Measurements from ENCODE around the gene ATP1B3.
A peak's percentile ranks its signal among the peaks of the same experiment; 100 is the strongest.
"Not testable (repeated sequence)": the region's sequence is repeated elsewhere in the genome, so short reads cannot be mapped to it uniquely, and the experiment has no call there.

Gene ATP1B3

DNA sequence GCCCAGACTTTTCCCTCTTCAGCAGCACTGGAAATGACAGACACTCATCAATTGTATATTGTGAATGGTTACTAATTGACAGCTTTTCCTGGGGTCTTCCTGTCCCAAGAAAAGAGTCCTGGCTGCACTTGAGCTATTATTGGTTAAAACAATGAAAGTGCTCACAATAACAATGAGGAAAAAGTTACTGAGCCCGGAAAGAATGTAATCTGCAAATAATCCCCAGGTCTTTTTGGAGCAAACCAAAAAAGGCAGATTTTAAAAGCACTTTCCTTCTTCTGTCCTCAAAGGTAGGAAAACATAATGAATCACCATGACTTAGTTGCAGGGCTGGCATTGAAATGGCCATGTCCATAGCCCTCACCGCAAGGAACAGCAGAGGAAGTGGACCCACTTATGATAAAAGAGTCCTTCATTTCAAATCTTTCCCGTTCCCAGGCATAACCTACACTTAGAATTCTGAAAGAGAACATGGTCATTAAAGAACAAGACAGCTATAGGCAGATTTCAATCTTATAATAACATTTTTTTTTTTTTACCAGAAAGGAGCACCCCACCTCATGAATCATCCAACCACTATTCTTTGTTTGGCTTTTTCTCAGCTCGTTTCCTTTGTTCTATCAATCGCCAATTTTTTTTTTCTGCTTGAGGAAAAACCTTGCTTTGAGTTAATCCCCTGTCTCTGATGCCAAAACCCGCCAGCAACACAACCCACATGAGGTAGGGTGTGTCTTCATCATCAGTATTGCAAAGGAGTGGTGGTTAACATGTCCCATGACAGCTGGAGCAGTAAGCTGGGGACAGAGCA, 35.5 kb upstream of the ATP1B3 start:
- POLR2A ChIA-PET = no interaction called here

GRCh38 chr3:141844108-141844507, 32.3 kb upstream of the ATP1B3 start:
- no peaks in the 10 kb centered on the region for H3K27me3 ChIP-seq (replicated peaks in 2 of 5; ENCODE audit: control insufficient read depth in 4 of 5, insufficient read depth in 5 of 5, low read length in 4 of 5)
- H3K36me3 ChIP-seq (ENCODE audit: control insufficient read depth in 4 of 4, insufficient read depth in 4 of 4, low read length in 3 of 4) = no peaks in the 10 kb centered on the region
- CTCF ChIA-PET = interaction anchor here (0.8 to 2.9 kb wide), 14 partner anchors 8 to 121 kb away, joined by 3 to 22 read pairs (median 5); partner anchors contain the start of genes GRK7 and RNF7
- no peak overlapping the region for H3K4me3 ChIP-seq (ENCODE audit: control insufficient read depth in 1 of 7, extremely low read depth in 1 of 7, insufficient read depth in 4 of 7, low read depth in 2 of 7, low read length in 6 of 7)
- POLR2A ChIA-PET = interaction anchor here (0.7 kb wide), 1 partner anchor 48 kb away, joined by 4 read pairs; no protein-coding TSS in a partner anchor
- no peaks in the 10 kb centered on the region for H3K9me3 ChIP-seq (ENCODE audit: control extremely low read depth in 1 of 5, control insufficient read depth in 4 of 5, insufficient read depth in 2 of 5, low read depth in 1 of 5, low read length in 4 of 5)
- peaks cover 2 to 8% (median 3%) of the 10 kb centered on the region in 4 experiments for H3K4me1 ChIP-seq (ENCODE audit: control extremely low read depth in 1 of 4, control insufficient read depth in 4 of 4, insufficient read depth in 4 of 4, low read length in 3 of 4)
- WGBS (ENCODE audit: insufficient coverage) = no CpG with 5 or more reads among the region's 1 CpG
- no peak overlapping the region for H3K27ac ChIP-seq (ENCODE audit: insufficient read depth in 1 of 2, low read depth in 1 of 2, low read length in 2 of 2, poor library complexity in 1 of 2, severe bottlenecking in 2 of 2)
- DNase-seq = no peak

More for the DNA sequence above, 35.5 kb upstream of the ATP1B3 start:
- no peak overlapping the region for H3K4me3 ChIP-seq (ENCODE audit: control insufficient read depth in 1 of 7, extremely low read depth in 1 of 7, insufficient read depth in 4 of 7, low read depth in 2 of 7, low read length in 6 of 7)
- no peak for DNase-seq
- H3K4me1 ChIP-seq (ENCODE audit: control extremely low read depth in 1 of 4, control insufficient read depth in 4 of 4, insufficient read depth in 4 of 4, low read length in 3 of 4) = peaks cover 0 to 6% (median 0%) of the 10 kb centered on the region in 4 experiments
- CTCF ChIA-PET = interaction anchor here (1.2 to 2.0 kb wide), 3 partner anchors 14 to 102 kb away, joined by 3 to 8 read pairs (median 5); partner anchors contain the start of gene RNF7
- no peak overlapping the region for H3K27ac ChIP-seq (ENCODE audit: insufficient read depth in 1 of 2, low read depth in 1 of 2, low read length in 2 of 2, poor library complexity in 1 of 2, severe bottlenecking in 2 of 2)
- H3K36me3 ChIP-seq (ENCODE audit: control insufficient read depth in 4 of 4, insufficient read depth in 4 of 4, low read length in 3 of 4) = no peaks in the 10 kb centered on the region
- WGBS (ENCODE audit: insufficient coverage) = 81% methylated on average over 4 of the region's 6 CpGs
- H3K9me3 ChIP-seq (ENCODE audit: control extremely low read depth in 1 of 5, control insufficient read depth in 4 of 5, insufficient read depth in 2 of 5, low read depth in 1 of 5, low read length in 4 of 5) = no peaks in the 10 kb centered on the region
- H3K27me3 ChIP-seq (replicated peaks in 2 of 5; ENCODE audit: control insufficient read depth in 4 of 5, insufficient read depth in 5 of 5, low read length in 4 of 5) = no peaks in the 10 kb centered on the region

- no peak overlapping the region for H3K27ac ChIP-seq (ENCODE audit: insufficient read depth in 1 of 2, low read depth in 1 of 2, low read length in 2 of 2, poor library complexity in 1 of 2, severe bottlenecking in 2 of 2)
- H3K4me3 ChIP-seq (ENCODE audit: control insufficient read depth in 1 of 7, extremely low read depth in 1 of 7, insufficient read depth in 4 of 7, low read depth in 2 of 7, low read length in 6 of 7) = no peak overlapping the region
- WGBS (ENCODE audit: insufficient coverage) = no CpG with 5 or more reads among the region's 2 CpGs
- DNase-seq = no peak
- ChIA-PET POLR2A (interaction anchor here (0.7 kb wide), 1 partner anchor 48 kb away, joined by 4 read pairs; no protein-coding TSS in a partner anchor), CTCF (interaction anchor here (0.5 to 2.9 kb wide), 21 partner anchors 9 to 270 kb away, joined by 3 to 22 read pairs (median 5); partner anchors contain the start of genes GRK7 and RNF7)
- H3K4me1 ChIP-seq (ENCODE audit: control extremely low read depth in 1 of 4, control insufficient read depth in 4 of 4, insufficient read depth in 4 of 4, low read length in 3 of 4) = peaks cover 2 to 16% (median 10%) of the 10 kb centered on the region in 4 experiments
- no peaks in the 10 kb centered on the region for H3K9me3 ChIP-seq (ENCODE audit: control extremely low read depth in 1 of 5, control insufficient read depth in 4 of 5, insufficient read depth in 2 of 5, low read depth in 1 of 5, low read length in 4 of 5)
- no peaks in the 10 kb centered on the region for H3K36me3 ChIP-seq (ENCODE audit: control insufficient read depth in 4 of 4, insufficient read depth in 4 of 4, low read length in 3 of 4)
- H3K27me3 ChIP-seq (replicated peaks in 2 of 5; ENCODE audit: control insufficient read depth in 4 of 5, insufficient read depth in 5 of 5, low read length in 4 of 5) = no peaks in the 10 kb centered on the region
These were observed 31.6 kb upstream of the ATP1B3 start for GRCh38 chr3:141844812-141845211.

GRCh38 chr3:141845407-141846049, 30.9 kb upstream of the ATP1B3 start:
- H3K27me3 ChIP-seq (replicated peaks in 2 of 5; ENCODE audit: control insufficient read depth in 4 of 5, insufficient read depth in 5 of 5, low read length in 4 of 5) = no peaks in the 10 kb centered on the region
- no peaks in the 10 kb centered on the region for H3K36me3 ChIP-seq (ENCODE audit: control insufficient read depth in 4 of 4, insufficient read depth in 4 of 4, low read length in 3 of 4)
- H3K27ac ChIP-seq (ENCODE audit: insufficient read depth in 1 of 2, low read depth in 1 of 2, low read length in 2 of 2, poor library complexity in 1 of 2, severe bottlenecking in 2 of 2) = no peak overlapping the region
- ChIA-PET POLR2A (no interaction called here), CTCF (interaction anchor here (0.5 to 2.9 kb wide), 20 partner anchors 10 to 271 kb away, joined by 3 to 22 read pairs (median 4); partner anchors contain the start of gene RNF7)
- H3K9me3 ChIP-seq (ENCODE audit: control extremely low read depth in 1 of 5, control insufficient read depth in 4 of 5, insufficient read depth in 2 of 5, low read depth in 1 of 5, low read length in 4 of 5) = no peaks in the 10 kb centered on the region
- no peak overlapping the region for H3K4me3 ChIP-seq (ENCODE audit: control insufficient read depth in 1 of 7, extremely low read depth in 1 of 7, insufficient read depth in 4 of 7, low read depth in 2 of 7, low read length in 6 of 7)
- peaks cover 2 to 16% (median 11%) of the 10 kb centered on the region in 4 experiments for H3K4me1 ChIP-seq (ENCODE audit: control extremely low read depth in 1 of 4, control insufficient read depth in 4 of 4, insufficient read depth in 4 of 4, low read length in 3 of 4)
- DNase-seq = peak; percentile 76 to 85 (median 84)
- WGBS (ENCODE audit: insufficient coverage) = 71% methylated on average over 4 of the region's 5 CpGs

DNA sequence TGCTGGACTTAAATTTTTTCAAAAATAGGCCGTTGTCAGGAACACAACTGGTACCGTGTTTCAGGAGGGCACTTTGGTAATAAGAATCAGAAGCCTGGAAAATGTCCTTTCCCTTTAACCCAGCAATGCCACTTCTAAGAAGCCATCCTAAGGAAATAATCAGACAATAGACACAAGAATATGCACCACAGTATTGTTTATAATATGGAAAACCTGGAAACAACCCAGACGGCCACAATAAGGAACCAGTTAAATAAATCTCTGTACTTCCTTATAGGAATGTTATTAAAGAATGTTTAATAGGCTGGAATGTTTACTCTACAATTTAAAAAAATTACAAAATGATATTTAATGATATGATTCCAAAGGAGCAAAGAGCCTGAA, 30.4 kb upstream of the ATP1B3 start:
- POLR2A ChIA-PET = no interaction called here
- Histone ChIP-seq H3K4me1 (ENCODE audit: control extremely low read depth in 1 of 4, control insufficient read depth in 4 of 4, insufficient read depth in 4 of 4, low read length in 3 of 4) (peaks cover 2 to 13% (median 11%) of the 10 kb centered on the region in 4 experiments), H3K27ac (ENCODE audit: insufficient read depth in 1 of 2, low read depth in 1 of 2, low read length in 2 of 2, poor library complexity in 1 of 2, severe bottlenecking in 2 of 2) (no peak overlapping the region), H3K27me3 (replicated peaks in 2 of 5; ENCODE audit: control insufficient read depth in 4 of 5, insufficient read depth in 5 of 5, low read length in 4 of 5) (no peaks in the 10 kb centered on the region), H3K36me3 (ENCODE audit: control insufficient read depth in 4 of 4, insufficient read depth in 4 of 4, low read length in 3 of 4) (no peaks in the 10 kb centered on the region), H3K9me3 (ENCODE audit: control extremely low read depth in 1 of 5, control insufficient read depth in 4 of 5, insufficient read depth in 2 of 5, low read depth in 1 of 5, low read length in 4 of 5) (no peaks in the 10 kb centered on the region), H3K4me3 (ENCODE audit: control insufficient read depth in 1 of 7, extremely low read depth in 1 of 7, insufficient read depth in 4 of 7, low read depth in 2 of 7, low read length in 6 of 7) (no peak overlapping the region)
- CTCF ChIA-PET = interaction anchor here (1.0 to 2.9 kb wide), 8 partner anchors 12 to 248 kb away, joined by 3 to 22 read pairs (median 5); partner anchors contain the start of gene RNF7
- WGBS (ENCODE audit: insufficient coverage) = 96% methylated on average over 2 of the region's 3 CpGs
- no peak for DNase-seq

- CTCF ChIA-PET = interaction anchor here (0.6 to 1.5 kb wide), 5 partner anchors 15 to 120 kb away, joined by 3 to 5 read pairs (median 3); partner anchors contain the start of gene RNF7
- H3K4me1 ChIP-seq (ENCODE audit: control extremely low read depth in 1 of 4, control insufficient read depth in 4 of 4, insufficient read depth in 4 of 4, low read length in 3 of 4) = peaks cover 2 to 24% (median 18%) of the 10 kb centered on the region in 4 experiments
- H3K27me3 ChIP-seq (replicated peaks in 2 of 5; ENCODE audit: control insufficient read depth in 4 of 5, insufficient read depth in 5 of 5, low read length in 4 of 5); H3K9me3 ChIP-seq (ENCODE audit: control extremely low read depth in 1 of 5, control insufficient read depth in 4 of 5, insufficient read depth in 2 of 5, low read depth in 1 of 5, low read length in 4 of 5); DNase-seq; H3K36me3 ChIP-seq (ENCODE audit: control insufficient read depth in 4 of 4, insufficient read depth in 4 of 4, low read length in 3 of 4); H3K27ac ChIP-seq (ENCODE audit: insufficient read depth in 1 of 2, low read depth in 1 of 2, low read length in 2 of 2, poor library complexity in 1 of 2, severe bottlenecking in 2 of 2); H3K4me3 ChIP-seq (ENCODE audit: control insufficient read depth in 1 of 7, extremely low read depth in 1 of 7, insufficient read depth in 4 of 7, low read depth in 2 of 7, low read length in 6 of 7): not testable (repeated sequence)
- WGBS (ENCODE audit: insufficient coverage) = 96% methylated on average over 3 of the region's 5 CpGs
- POLR2A ChIA-PET = interaction anchor here (0.6 kb wide), 1 partner anchor 34 kb away, joined by 4 read pairs; no protein-coding TSS in a partner anchor
These were observed 28.2 kb upstream of the ATP1B3 start for GRCh38 chr3:141848159-141848748.
